ENCODE data around the gene RILPL2. TPM values are rescaled to one million over a fixed set of nuclear protein-coding genes. Genes with fewer than 3 reads are reported as not detected.
"Not testable (repeated sequence)": the region's sequence is repeated elsewhere in the genome, so short reads cannot be mapped to it uniquely, and the experiment has no call there.

The RILPL2 gene
- total RNA-seq, 1 donor from 2014 or later: 9.6 TPM

- TF ChIP-seq POLR2AphosphoS5 (IDR thresholded peaks at IDR 0.05; ENCODE audit: insufficient read depth in 1 of 2, low read depth in 1 of 2): no peak
- no peak for TF ChIP-seq CTCF (IDR thresholded peaks at IDR 0.05)
- TF ChIP-seq POLR2A (IDR thresholded peaks at IDR 0.05): no peak
- no peak for DNase-seq (ENCODE audit: extremely low spot score in 2 of 2)
- intact Hi-C loops (cut with DNase I): no loop called here
- Histone ChIP-seq H3K9me3 (no peaks in the 10 kb centered on the region), H3K4me1 (peaks cover 18% of the 10 kb centered on the region), H3K36me3 (peaks cover 0 to 26% of the 10 kb centered on the region in 2 donors), H3K27ac (no peak overlapping the region), H3K4me3 (no peak overlapping the region), H3K27me3 (no peaks in the 10 kb centered on the region)
Measured at GRCh38 chr12:123428591-123428990, 7.9 kb downstream of the RILPL2 start.

- intact Hi-C loops (cut with DNase I): no loop called here
- no peak for DNase-seq (ENCODE audit: extremely low spot score in 2 of 2)
- H3K27me3 ChIP-seq: no peaks in the 10 kb centered on the region
- H3K4me3 ChIP-seq: no peak overlapping the region
- H3K36me3 ChIP-seq: peaks cover 0 to 31% of the 10 kb centered on the region in 2 donors
- H3K4me1 ChIP-seq: peaks cover 4% of the 10 kb centered on the region
- H3K9me3 ChIP-seq: no peaks in the 10 kb centered on the region
- H3K27ac ChIP-seq: no peak overlapping the region
- TF ChIP-seq CTCF (IDR thresholded peaks at IDR 0.05) (no peak), POLR2A (IDR thresholded peaks at IDR 0.05) (no peak), POLR2AphosphoS5 (IDR thresholded peaks at IDR 0.05; ENCODE audit: insufficient read depth in 1 of 2, low read depth in 1 of 2) (no peak)
Measured at GRCh38 chr12:123427036-123427769, 9.3 kb downstream of the RILPL2 start.

DNA sequence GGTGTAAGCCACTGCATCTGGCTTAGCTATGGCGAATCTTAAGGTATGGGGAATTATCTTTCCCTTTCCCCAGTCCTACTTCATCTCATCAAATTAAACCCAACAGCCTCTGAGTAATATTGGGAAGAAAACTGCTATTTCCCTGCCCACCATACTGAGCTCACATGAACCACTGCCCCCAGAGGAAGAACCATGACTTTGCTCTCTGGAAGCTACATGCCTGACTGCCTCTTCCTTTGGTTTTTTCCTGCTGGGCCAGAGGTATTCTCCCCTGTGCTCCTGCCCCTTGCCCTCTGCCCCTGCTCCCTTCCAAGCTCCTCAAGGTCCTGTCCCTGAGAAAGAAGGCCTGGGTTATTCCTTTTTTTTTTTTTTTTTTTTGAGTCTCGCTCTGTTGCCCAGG, 15.2 kb downstream of the RILPL2 start:
- DNase-seq (ENCODE audit: extremely low spot score in 2 of 2): no peak
- H3K4me1 ChIP-seq: no peaks in the 10 kb centered on the region
- no peak for TF ChIP-seq POLR2A (IDR thresholded peaks at IDR 0.05)
- no peak for TF ChIP-seq POLR2AphosphoS5 (IDR thresholded peaks at IDR 0.05; ENCODE audit: insufficient read depth in 1 of 2, low read depth in 1 of 2)
- TF ChIP-seq CTCF (IDR thresholded peaks at IDR 0.05): no peak
- no peak overlapping the region for H3K27ac ChIP-seq
- no peaks in the 10 kb centered on the region for H3K27me3 ChIP-seq
- H3K9me3 ChIP-seq: no peaks in the 10 kb centered on the region
- no peak overlapping the region for H3K4me3 ChIP-seq
- H3K36me3 ChIP-seq: peaks cover 0 to 38% of the 10 kb centered on the region in 2 donors
- intact Hi-C loops (cut with DNase I): no loop called here

GRCh38 chr12:123410041-123410412, 26.5 kb downstream of the RILPL2 start:
- intact Hi-C loops (cut with DNase I): no loop called here
- Histone ChIP-seq H3K36me3 (peaks cover 6 to 43% of the 10 kb centered on the region in 2 donors), H3K27ac (no peak overlapping the region), H3K4me3 (no peak overlapping the region), H3K9me3 (no peaks in the 10 kb centered on the region), H3K4me1 (no peaks in the 10 kb centered on the region), H3K27me3 (no peaks in the 10 kb centered on the region)
- TF ChIP-seq POLR2A (IDR thresholded peaks at IDR 0.05) (no peak), POLR2AphosphoS5 (IDR thresholded peaks at IDR 0.05; ENCODE audit: insufficient read depth in 1 of 2, low read depth in 1 of 2) (no peak)
- DNase-seq (ENCODE audit: extremely low spot score in 2 of 2): no peak

DNA sequence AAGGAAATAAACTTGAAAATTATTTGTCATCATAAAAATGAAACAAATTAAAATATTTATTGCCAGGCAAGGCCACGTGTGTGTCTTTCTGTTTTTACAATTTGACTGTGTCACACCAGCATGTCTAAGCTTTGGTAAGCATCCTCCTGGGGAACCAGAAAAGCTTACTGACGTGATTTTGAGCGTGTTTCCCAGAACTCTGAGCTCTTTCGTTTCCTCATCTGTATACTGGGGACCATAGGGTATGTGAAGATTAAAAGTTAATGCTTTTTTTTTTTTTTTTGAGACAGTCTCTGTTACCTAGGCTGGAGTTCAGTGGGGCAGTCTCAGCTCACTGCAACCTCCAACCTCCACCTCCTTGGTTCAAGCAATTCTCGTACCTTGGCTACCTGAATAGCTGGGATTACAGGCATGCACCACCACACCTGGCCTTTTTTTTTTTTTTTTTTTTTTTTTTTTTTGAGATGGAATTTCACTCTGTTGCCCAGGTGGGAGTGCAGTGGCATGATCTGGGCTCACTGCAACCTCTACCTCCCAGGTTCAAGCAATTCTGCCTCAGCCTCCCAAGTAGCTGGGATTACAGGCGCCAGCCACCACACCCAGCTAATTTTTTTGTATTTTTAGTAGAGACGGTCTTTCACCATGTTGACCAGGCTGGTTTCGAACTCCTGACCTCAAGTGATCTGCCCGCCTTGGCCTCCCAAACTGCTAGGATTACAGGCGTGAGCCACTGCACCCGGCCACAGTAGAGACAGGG, 27.0 kb downstream of the RILPL2 start:
- H3K4me3 ChIP-seq; DNase-seq (ENCODE audit: extremely low spot score in 2 of 2); intact Hi-C loops (cut with DNase I); H3K9me3 ChIP-seq; H3K27me3 ChIP-seq; H3K4me1 ChIP-seq; H3K27ac ChIP-seq: not testable (repeated sequence)
- H3K36me3 ChIP-seq: peaks cover 6 to 46% of the 10 kb centered on the region in 2 donors

GRCh38 chr12:123408619-123409018, 27.9 kb downstream of the RILPL2 start:
- H3K9me3 ChIP-seq; H3K4me3 ChIP-seq; H3K27me3 ChIP-seq; intact Hi-C loops (cut with DNase I); H3K4me1 ChIP-seq; DNase-seq (ENCODE audit: extremely low spot score in 2 of 2); H3K27ac ChIP-seq: not testable (repeated sequence)
- H3K36me3 ChIP-seq: peaks cover 6 to 54% of the 10 kb centered on the region in 2 donors

DNA sequence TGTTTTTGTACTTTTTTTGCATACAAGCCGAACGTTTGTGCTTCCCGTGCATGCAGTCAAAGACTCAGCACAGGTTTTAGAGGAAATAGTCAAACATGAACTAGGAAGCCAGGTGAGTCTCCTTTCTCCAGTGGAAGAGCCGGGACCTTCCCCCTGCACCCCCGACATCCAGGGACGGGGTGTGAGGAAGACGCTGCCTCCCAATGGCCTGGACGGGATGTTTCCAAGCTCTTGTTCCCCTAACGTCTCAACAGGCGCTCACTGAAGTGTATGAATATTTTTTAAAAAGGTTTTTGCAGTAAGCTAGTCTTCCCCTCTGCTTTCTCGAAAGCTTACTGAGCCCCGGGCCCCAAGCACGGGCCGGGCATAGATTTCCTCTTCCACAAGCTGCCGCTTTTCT, 28.6 kb downstream of the RILPL2 start:
- peaks cover 6 to 61% of the 10 kb centered on the region in 2 donors for H3K36me3 ChIP-seq
- H3K4me1 ChIP-seq; H3K27ac ChIP-seq; intact Hi-C loops (cut with DNase I); H3K9me3 ChIP-seq; DNase-seq (ENCODE audit: extremely low spot score in 2 of 2); H3K4me3 ChIP-seq; H3K27me3 ChIP-seq: not testable (repeated sequence)

DNA sequence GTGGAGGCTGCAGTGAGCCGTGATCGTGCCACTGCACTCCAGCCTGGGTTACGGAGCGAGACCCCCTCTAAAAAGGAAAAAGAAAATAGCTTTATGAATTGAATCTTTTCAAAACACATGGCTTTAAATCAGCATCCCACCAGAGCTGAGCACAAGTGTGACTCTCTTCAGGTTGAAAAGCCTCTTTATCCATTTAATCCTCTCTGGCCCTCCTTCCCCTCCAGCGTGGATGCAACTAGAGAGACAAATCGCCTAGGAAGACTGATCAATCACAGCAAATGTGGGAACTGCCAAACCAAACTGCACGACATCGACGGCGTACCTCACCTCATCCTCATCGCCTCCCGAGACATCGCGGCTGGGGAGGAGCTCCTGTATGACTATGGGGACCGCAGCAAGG, 29.2 kb downstream of the RILPL2 start:
- H3K27me3 ChIP-seq; H3K4me3 ChIP-seq; intact Hi-C loops (cut with DNase I); H3K27ac ChIP-seq; DNase-seq (ENCODE audit: extremely low spot score in 2 of 2); H3K4me1 ChIP-seq; H3K9me3 ChIP-seq: not testable (repeated sequence)
- peaks cover 6 to 67% of the 10 kb centered on the region in 2 donors for H3K36me3 ChIP-seq

Measured in vagina (tissue), 2 donors.